Measurements from ENCODE around the gene MAP3K14.

The MAP3K14 gene

DNA sequence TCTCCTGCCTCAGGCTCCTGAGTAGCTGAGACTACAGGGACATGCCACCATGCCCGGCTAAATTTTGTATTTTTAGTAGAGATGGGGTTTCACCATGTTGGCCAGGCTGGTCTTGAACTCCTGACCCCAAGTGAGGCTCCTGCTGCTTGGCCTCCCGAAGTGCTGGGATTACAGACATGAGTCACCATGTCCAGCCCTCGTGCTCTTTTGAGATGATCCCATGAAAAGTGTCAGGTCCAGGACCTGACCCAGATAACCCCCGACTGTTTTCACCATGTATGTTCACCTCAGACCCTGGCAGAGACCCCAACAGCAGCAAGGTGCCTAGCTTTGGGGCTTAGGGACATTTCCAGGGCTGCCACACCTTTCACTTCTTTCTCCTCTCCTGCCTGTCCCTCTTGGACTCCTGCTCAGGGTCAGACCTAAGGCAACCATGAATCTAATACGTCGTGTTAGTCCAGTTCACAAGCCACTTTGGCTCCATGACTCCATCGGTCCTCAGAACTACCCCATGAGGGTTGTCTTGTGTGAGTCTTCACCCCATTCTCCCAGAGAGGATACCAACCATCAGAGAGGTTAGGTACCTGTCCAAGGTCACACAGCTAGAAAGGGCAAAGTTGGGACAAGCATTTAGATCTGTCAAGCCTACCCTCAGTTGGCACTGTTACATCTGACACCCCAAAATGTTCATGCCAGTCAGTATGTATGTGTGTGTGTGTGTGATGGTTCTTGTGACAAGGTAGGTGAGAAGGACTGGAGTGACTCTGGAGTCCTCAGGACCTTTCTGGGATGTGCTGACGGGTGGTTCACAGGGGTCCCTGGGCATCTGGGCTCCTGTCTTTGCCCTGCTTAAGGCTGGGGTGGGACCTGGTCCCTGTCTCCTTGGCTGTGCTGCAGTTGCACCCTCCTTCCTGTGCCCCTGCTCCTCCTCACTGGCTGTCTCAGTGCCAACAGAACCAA, 23.1 kb upstream of the MAP3K14 start:
- no peak for DNase-seq (ENCODE audit: low read depth, low spot score)

DNA sequence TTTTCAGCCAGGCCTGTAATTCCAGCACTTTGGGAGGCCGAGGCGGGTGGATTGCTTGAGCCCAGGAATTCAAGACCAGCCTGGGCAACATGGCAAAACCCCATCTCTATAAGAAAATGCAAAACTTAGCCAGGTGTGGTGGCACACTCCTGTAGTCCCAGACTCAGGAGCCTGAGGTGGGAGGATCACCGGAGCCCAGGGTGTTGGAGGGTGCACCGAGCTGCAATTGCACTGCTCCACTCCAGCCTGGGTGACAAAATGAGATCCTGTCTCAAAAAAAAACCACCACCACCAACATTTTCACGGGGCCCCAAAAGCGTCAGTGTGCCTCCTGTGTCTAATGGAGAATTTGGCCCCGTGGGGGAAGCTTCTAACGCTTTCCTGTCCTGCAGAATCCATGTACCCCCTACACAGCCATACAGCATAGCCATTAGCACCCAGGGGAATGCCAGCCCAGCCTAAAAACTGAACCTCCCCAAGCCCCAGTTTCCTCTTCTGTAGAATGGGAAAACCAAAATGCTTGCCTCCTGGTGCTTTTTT, 22.2 kb upstream of the MAP3K14 start:
- no peak for DNase-seq (ENCODE audit: low read depth, low spot score)

GRCh38 chr17:45338023-45338781, 21.4 kb upstream of the MAP3K14 start:
- DNase-seq (ENCODE audit: low read depth, low spot score): no peak

DNA sequence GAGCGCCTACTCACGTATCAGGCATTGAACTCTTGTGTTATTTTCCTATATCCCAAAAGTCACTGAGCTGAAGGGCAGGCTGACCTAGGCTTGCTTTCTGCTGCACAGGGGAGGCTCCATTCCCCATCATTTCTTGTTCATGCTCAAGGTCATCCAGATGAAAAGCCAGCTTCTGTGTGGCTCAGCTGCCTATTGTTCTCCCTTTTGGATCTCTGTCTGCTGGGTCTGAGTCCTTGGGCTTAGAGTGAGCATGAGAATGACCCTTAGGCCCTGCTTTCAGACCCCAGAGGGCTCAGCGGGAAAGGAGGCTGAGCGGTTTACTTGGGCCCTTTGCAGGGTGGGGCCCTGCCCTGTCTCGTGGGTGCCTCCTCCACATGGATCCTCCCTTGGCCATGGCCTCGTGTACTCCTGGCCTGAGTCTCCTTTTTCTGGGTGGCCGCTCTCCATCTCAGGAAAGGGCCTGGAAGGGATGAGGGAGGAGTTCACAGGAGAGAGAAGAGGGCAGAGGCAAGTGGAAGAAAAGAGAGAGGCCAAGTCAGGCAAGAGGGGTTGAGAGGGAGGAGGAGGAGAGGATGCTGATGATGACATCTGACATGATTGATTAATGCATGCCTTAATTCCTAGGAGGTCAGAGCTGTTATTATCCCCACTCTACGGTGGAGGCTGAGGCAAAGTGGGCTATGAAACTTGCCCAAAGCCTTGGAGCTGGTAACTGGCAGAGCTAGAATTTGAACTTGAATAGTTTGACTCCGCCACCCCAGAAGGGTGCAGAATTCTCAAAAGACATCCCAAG, 19.8 kb upstream of the MAP3K14 start:
- no peak for DNase-seq (ENCODE audit: low read depth, low spot score)

DNA sequence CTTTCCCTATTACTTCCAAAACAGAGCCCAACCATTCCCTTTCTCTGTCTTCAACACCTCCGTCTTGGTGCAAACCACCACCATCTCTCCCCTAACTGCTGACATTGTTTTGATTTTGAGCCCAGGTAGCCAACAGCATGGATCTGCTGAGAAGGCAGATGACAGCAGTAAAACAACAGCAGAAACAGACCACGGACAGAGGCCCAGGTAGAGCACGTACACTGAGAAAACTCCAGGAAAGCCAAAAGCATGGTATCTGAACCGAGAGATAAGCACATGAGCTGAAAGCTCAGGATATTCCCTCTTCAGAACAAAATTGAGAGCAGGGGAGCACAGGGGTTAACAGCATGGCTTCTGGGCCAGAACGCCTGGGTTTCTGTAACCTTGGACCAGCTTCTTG, 18.9 kb upstream of the MAP3K14 start:
- no peak for DNase-seq (ENCODE audit: low read depth, low spot score)

DNA sequence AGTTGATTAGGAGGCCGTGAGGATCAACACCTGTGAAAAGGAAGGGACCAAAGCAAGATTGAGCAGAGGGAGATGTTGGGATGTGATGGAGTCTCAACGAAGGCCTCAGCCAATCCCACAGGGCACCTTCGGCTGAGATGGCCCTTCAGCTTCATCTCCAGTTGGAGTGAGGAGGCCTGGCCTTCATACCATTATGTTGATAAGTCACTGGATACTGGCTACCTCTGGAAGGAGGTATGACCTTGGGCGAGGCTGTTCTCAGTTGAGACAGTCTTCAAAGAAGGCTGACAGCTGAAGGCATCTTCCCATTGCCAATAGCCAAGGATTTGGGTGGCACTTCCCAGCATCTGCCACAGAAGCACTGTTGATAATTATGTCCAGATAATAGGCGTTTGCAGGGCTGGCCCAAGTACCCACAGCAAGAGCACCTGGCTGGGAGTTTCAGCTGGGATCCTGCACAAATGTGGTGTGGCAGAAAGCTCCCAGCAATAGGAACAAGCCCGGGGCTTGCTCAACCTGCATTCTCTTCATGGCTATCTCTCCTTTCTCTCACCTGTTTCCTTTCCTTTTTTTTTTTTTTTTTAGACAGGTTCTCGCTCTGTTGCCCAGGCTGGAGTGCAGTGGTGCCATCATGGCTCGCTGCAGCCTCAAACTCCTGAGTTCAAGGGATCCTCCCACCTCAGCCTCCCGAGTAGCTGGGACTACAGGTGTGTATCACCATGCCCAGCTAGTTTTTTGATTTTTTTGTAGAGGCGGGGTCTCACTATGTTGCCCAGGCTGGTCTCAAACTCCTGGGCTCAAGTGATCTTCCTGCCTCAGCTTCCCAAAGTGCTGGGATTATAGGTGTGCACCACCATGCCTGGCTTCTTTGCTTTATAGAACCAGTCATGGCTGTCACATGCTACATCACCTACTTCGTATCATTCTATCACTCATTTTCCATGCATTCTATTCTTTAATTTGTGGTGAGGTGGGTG, 18.2 kb upstream of the MAP3K14 start:
- DNase-seq (ENCODE audit: low read depth, low spot score): no peak

GRCh38 chr17:45334231-45334630, 17.4 kb upstream of the MAP3K14 start:
- DNase-seq (ENCODE audit: low read depth, low spot score): no peak

DNA sequence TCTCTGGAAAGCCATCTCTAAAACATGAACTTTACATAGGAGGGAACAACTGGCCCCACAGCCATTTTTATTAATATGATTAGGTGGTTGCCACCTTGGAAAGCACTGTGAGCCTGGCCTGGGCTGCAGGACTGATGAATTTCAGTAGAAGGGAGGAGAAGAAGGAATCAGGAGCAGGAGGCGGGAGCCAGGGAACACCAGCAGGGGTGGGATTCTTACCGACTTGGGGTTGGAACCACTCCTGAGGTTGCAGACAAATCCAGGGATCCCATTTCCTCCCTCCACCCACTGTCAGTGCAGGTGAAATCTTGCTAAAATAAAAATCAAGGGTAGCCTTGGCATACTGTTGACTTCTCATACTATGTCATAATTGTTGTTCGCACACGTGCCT, 16.9 kb upstream of the MAP3K14 start:
- no peak for DNase-seq (ENCODE audit: low read depth, low spot score)

- DNase-seq (ENCODE audit: low read depth, low spot score): no peak
These were observed 16.3 kb upstream of the MAP3K14 start for GRCh38 chr17:45332989-45333701.

- no peak for DNase-seq (ENCODE audit: low read depth, low spot score)
These were observed 15.7 kb upstream of the MAP3K14 start for GRCh38 chr17:45332505-45332904.

- DNase-seq (ENCODE audit: low read depth, low spot score): no peak
These were observed 9.8 kb upstream of the MAP3K14 start for GRCh38 chr17:45326626-45327025.

GRCh38 chr17:45325810-45326209, 9.0 kb upstream of the MAP3K14 start:
- no peak for DNase-seq (ENCODE audit: low read depth, low spot score)

DNA sequence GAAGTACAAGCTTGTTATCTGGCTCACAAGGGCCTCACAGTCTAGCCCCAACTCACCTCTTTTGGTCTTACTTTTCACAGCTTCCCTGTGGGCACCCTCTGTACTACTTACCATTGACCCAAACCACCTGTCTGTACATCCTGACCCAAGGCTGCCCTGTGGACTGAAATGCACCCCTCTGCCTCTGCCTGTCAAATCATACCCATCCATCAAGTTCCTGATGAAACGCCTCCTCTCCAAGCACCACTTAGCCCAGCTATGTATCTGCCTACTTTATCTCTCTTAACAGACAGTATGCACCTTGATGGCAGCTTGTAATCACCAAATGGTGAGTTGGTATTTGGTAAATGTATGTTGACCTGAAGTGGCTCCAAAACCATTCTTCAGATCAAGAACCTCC, 7.5 kb upstream of the MAP3K14 start:
- DNase-seq (ENCODE audit: low read depth, low spot score): no peak

DNA sequence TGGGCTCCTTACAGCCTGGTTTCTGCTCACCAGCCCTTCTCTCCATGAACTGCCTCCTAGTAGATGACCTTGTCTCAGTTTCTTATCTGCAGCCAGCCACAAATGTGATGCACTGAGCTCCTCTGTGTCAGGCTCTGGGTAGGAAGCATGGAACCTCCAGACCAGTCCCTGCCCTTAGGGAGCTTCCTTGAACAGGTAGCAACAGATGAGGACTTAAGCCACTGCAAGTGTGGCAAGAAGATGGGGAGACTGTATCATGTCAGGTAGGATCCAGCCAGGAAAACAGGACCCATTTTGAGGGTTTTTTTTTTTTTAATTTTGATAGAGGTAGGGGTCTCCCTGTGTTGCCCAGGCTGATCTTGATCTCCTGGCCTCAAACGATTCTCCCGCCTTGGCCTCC, 5.3 kb upstream of the MAP3K14 start:
- no peak for DNase-seq (ENCODE audit: low read depth, low spot score)

- peak; percentile 71 for DNase-seq (ENCODE audit: low read depth, low spot score)
These were observed 4.2 kb upstream of the MAP3K14 start for GRCh38 chr17:45320931-45321461.

DNA sequence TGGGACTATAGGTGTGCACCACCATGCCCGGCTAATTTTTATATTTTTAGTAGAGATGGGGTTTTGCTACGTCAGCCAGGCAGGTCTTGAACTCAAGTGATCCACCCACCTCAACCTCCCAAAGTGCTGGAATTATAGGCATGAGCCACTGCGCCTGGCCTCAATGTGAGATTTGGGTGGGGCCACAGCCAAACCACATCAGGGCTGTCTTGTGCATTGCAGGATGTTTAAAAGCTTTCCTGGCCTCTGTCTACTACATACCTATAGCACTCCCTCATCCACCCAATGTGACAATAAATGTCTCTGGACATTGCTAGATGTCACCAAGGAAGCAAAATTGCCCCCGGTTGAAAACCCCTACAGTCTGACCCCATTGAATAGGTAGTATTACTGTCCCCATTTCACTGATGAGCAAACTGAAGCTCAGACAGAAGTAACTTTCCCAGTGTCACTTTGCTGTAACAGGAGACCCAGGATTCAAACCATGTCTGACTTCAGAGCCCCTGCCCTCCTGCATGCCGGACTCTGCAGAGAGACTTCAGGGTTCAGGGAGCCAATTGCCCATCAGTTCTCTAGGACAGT, 3.6 kb upstream of the MAP3K14 start:
- no peak for DNase-seq (ENCODE audit: low read depth, low spot score)

GRCh38 chr17:45319239-45319703, 2.5 kb upstream of the MAP3K14 start:
- DNase-seq (ENCODE audit: low read depth, low spot score): no peak

DNA sequence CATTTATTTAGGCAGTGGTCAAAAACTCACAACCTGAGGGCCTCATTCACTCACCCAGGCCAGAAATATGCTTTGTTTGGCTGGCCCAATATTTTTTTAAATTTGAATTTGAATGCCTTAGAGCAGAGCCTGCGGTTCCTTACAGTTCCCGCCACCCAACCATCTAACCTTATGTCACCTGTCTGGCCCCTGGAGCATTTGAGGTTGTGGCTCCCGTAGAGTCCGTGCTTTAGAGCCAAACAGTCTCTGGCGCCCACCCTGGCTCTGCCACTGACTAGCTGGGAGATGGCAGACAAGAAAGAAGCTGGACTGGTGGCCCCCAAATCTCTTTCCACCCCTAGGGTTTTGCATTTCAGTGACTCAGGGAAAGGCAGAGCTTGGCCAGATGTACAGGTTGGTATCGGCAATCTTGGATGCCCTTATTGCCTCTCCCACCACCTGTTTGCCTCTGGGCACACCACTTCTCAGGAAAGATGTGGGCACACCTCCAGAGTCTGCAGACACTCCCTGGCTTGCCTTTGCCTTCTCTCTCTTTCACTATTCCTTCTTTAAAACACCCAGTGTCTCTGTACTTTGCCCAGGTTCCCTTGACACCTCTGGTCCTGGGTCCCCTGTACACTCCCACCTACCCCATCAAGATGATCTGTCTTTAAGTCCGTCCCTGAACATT, 1.9 kb upstream of the MAP3K14 start:
- DNase-seq (ENCODE audit: low read depth, low spot score): no peak

Data from smooth muscle cell of the brain vasculature (primary cell).